ENCODE data around the gene LRP2BP.
"Not testable (repeated sequence)": the region's sequence is repeated elsewhere in the genome, so short reads cannot be mapped to it uniquely, and the experiment has no call there.

The LRP2BP gene

GRCh38 chr4:185332575-185333464, 62.9 kb downstream of the LRP2BP start:
- H3K4me1 ChIP-seq = no peaks in the 10 kb centered on the region
- H3K9me3 ChIP-seq = no peaks in the 10 kb centered on the region
- H3K27me3 ChIP-seq = no peaks in the 10 kb centered on the region
- H3K4me3 ChIP-seq (ENCODE audit: low read depth, low read length) = no peak overlapping the region
- no peak for TF ChIP-seq CTCF (IDR thresholded peaks at IDR 0.05; ENCODE audit: low read depth, low read length)
- no peak for DNase-seq
- no peaks in the 10 kb centered on the region for H3K36me3 ChIP-seq

GRCh38 chr4:185329879-185330510, 65.7 kb downstream of the LRP2BP start:
- not testable (repeated sequence) for H3K27me3 ChIP-seq; H3K4me1 ChIP-seq; H3K36me3 ChIP-seq; H3K9me3 ChIP-seq; DNase-seq; H3K4me3 ChIP-seq (ENCODE audit: low read depth, low read length)

- no peak for DNase-seq
- H3K4me1 ChIP-seq = no peaks in the 10 kb centered on the region
- TF ChIP-seq CTCF (IDR thresholded peaks at IDR 0.05; ENCODE audit: low read depth, low read length) = no peak
These were observed 67.1 kb downstream of the LRP2BP start for GRCh38 chr4:185328586-185328985.

GRCh38 chr4:185325721-185326120, 70.0 kb downstream of the LRP2BP start:
- H3K27me3 ChIP-seq; H3K9me3 ChIP-seq; DNase-seq; H3K4me1 ChIP-seq; H3K4me3 ChIP-seq (ENCODE audit: low read depth, low read length); H3K36me3 ChIP-seq: not testable (repeated sequence)

More at GRCh38 chr4:185328586-185328985, 67.1 kb downstream of the LRP2BP start:
- H3K9me3 ChIP-seq = no peaks in the 10 kb centered on the region
- H3K27me3 ChIP-seq = no peaks in the 10 kb centered on the region
- H3K4me3 ChIP-seq (ENCODE audit: low read depth, low read length) = no peak overlapping the region
- no peaks in the 10 kb centered on the region for H3K36me3 ChIP-seq

- not testable (repeated sequence) for H3K36me3 ChIP-seq, DNase-seq
These were observed 71.4 kb downstream of the LRP2BP start for GRCh38 chr4:185324361-185324760.

GRCh38 chr4:185323606-185324005, 72.1 kb downstream of the LRP2BP start:
- DNase-seq = no peak
- H3K4me3 ChIP-seq (ENCODE audit: low read depth, low read length) = no peak overlapping the region
- H3K36me3 ChIP-seq = no peaks in the 10 kb centered on the region
- H3K9me3 ChIP-seq = no peaks in the 10 kb centered on the region
- TF ChIP-seq CTCF (IDR thresholded peaks at IDR 0.05; ENCODE audit: low read depth, low read length) = no peak
- H3K4me1 ChIP-seq = no peaks in the 10 kb centered on the region
- no peaks in the 10 kb centered on the region for H3K27me3 ChIP-seq

More at GRCh38 chr4:185324361-185324760, 71.4 kb downstream of the LRP2BP start:
- not testable (repeated sequence) for H3K4me1 ChIP-seq; H3K4me3 ChIP-seq (ENCODE audit: low read depth, low read length); H3K9me3 ChIP-seq; H3K27me3 ChIP-seq

GRCh38 chr4:185322803-185323202, 72.9 kb downstream of the LRP2BP start:
- Histone ChIP-seq H3K9me3 (no peaks in the 10 kb centered on the region), H3K27me3 (no peaks in the 10 kb centered on the region), H3K4me3 (ENCODE audit: low read depth, low read length) (no peak overlapping the region), H3K36me3 (no peaks in the 10 kb centered on the region), H3K4me1 (no peaks in the 10 kb centered on the region)
- DNase-seq = no peak
- TF ChIP-seq CTCF (IDR thresholded peaks at IDR 0.05; ENCODE audit: low read depth, low read length) = no peak

Data from BE2C (cell line).